ENCODE results near the gene ASB16. TPM values are rescaled to one million over a fixed set of nuclear protein-coding genes. Genes with fewer than 3 reads are reported as not detected.

Gene ASB16
- total RNA-seq, 1 donor from 2014 or later = not detected

DNA sequence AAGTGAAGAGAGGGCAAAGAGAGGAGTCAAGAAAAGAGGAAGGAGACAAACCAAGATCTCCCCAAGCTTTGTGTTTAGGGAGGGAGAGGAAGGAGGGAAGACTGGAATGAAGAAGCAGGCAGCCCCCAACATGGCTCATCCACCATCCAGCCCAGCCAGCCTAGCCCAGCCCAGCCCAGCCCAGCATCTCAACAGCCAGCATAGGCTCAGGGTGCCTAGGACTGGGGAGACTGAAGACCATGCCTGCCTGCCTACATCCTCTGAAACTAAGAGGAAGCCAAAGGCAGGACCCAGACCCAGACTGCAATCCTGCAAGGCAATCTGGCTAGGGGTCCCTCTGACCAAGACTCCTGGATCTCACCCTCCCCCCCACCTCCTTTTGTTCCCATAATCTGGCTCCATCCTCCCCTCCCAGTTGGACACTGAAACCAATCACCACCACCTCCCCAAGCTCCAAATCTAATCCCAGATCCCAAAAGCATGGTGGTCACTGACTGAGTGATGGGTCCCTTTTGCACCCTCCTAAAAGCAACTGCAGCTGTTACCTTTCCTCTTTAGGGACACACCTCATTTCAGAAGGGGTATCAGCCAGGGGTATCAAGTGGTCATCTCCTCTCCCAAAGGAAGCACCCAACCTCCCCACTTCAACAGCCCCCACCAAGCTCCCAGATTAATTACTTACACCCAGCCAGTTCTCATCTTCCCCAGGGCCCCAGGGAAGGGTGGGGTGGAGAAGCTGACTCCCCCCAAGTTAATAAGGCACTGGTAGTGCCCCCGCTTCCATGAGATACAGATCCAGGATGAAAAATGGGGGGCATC lies 48.3 kb upstream of the ASB16 start:
- peaks cover 4% of the 10 kb centered on the region for H3K27me3 ChIP-seq
- H3K4me3 ChIP-seq = peak overlapping the region; percentile 98
- H3K4me2 ChIP-seq = peak overlapping the region; percentile 99
- H3K4me3 Mint-ChIP-seq = peak overlapping the region; percentile 97
- no peak overlapping the region for H2AFZ ChIP-seq (replicated peaks)
- no peak overlapping the region for H3K27ac Mint-ChIP-seq
- no peaks in the 10 kb centered on the region for H3K36me3 Mint-ChIP-seq
- peaks cover 42% of the 10 kb centered on the region for H3K4me1 Mint-ChIP-seq
- H4K20me1 ChIP-seq (ENCODE audit: low read depth) = peaks cover 56% of the 10 kb centered on the region
- H3K9ac ChIP-seq = peak overlapping the region; percentile 85
- H3K9me3 ChIP-seq (ENCODE audit: low read depth) = no peaks in the 10 kb centered on the region
- H3K4me1 ChIP-seq = peaks cover 40% of the 10 kb centered on the region
- peaks cover 43% of the 10 kb centered on the region for H3F3A ChIP-seq (ENCODE audit: low read depth)
- peaks cover 42% of the 10 kb centered on the region for H3K79me2 ChIP-seq (ENCODE audit: low read depth)
- H3K27me3 Mint-ChIP-seq (ENCODE audit: insufficient read depth, low read depth) = peaks cover 4% of the 10 kb centered on the region
- TF ChIP-seq EZH2 (IDR thresholded peaks at IDR 0.05) (no peak), EZH2phosphoT487 (IDR thresholded peaks at IDR 0.05) (no peak)
- TF ChIP-seq, protein P1, sequence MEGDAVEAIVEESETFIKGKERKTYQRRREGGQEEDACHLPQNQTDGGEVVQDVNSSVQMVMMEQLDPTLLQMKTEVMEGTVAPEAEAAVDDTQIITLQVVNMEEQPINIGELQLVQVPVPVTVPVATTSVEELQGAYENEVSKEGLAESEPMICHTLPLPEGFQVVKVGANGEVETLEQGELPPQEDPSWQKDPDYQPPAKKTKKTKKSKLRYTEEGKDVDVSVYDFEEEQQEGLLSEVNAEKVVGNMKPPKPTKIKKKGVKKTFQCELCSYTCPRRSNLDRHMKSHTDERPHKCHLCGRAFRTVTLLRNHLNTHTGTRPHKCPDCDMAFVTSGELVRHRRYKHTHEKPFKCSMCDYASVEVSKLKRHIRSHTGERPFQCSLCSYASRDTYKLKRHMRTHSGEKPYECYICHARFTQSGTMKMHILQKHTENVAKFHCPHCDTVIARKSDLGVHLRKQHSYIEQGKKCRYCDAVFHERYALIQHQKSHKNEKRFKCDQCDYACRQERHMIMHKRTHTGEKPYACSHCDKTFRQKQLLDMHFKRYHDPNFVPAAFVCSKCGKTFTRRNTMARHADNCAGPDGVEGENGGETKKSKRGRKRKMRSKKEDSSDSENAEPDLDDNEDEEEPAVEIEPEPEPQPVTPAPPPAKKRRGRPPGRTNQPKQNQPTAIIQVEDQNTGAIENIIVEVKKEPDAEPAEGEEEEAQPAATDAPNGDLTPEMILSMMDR (IDR thresholded peaks at IDR 0.05) = no peak
- H3K9me3 Mint-ChIP-seq = no peaks in the 10 kb centered on the region
- H3K36me3 ChIP-seq = no peaks in the 10 kb centered on the region
- peak; percentile 43 for DNase-seq (ENCODE audit: low spot score)
- no peak overlapping the region for H3K27ac ChIP-seq

DNA sequence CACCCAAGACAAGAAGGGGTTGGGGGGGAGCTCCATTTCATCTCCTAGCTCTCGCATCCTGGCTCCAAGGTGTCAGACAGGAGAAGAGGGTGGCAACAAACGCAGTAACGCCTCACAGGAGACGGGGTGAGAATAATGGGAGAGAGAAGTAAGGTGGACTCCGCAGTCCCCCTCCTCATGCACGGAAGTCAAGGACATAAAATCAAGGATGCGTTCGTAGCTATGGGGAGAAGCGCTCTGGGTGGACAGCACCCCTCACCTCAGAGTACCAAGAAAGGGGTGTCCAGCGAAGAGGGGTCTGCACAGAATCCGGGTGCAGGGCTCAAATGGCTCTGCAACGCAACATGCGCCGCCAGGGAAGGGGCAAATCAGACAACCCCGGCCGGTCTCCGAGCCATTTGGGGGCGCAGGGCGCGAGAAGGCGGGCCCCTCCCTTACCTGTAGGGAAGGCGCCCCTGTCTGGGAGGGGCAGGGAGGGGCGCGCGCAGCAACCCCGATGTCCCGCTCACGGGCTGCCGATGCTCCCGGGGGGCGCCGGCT lies 47.6 kb upstream of the ASB16 start:
- Histone ChIP-seq H3K4me2 (peak overlapping the region; percentile 99), H3K79me2 (ENCODE audit: low read depth) (peaks cover 36% of the 10 kb centered on the region), H3K4me1 (peaks cover 40% of the 10 kb centered on the region), H2AFZ (replicated peaks) (no peak overlapping the region), H3K4me3 (peak overlapping the region; percentile 98), H3K27ac (no peak overlapping the region), H3K9ac (peak overlapping the region; percentile 85), H3K27me3 (peaks cover 4% of the 10 kb centered on the region), H3K36me3 (no peaks in the 10 kb centered on the region), H3K9me3 (ENCODE audit: low read depth) (no peaks in the 10 kb centered on the region), H4K20me1 (ENCODE audit: low read depth) (peaks cover 51% of the 10 kb centered on the region), H3F3A (ENCODE audit: low read depth) (peaks cover 43% of the 10 kb centered on the region)
- peak overlapping the region; percentile 57 for H3K27ac Mint-ChIP-seq
- no peak for DNase-seq (ENCODE audit: low spot score)
- no peak for TF ChIP-seq EZH2 (IDR thresholded peaks at IDR 0.05)
- TF ChIP-seq EZH2phosphoT487 (IDR thresholded peaks at IDR 0.05) = no peak
- TF ChIP-seq, protein P1 (IDR thresholded peaks at IDR 0.05) = no peak
- no peaks in the 10 kb centered on the region for H3K9me3 Mint-ChIP-seq
- H3K4me1 Mint-ChIP-seq = peaks cover 42% of the 10 kb centered on the region
- no peaks in the 10 kb centered on the region for H3K36me3 Mint-ChIP-seq
- H3K27me3 Mint-ChIP-seq (ENCODE audit: insufficient read depth, low read depth) = peaks cover 4% of the 10 kb centered on the region
- peak overlapping the region; percentile 97 for H3K4me3 Mint-ChIP-seq

DNA sequence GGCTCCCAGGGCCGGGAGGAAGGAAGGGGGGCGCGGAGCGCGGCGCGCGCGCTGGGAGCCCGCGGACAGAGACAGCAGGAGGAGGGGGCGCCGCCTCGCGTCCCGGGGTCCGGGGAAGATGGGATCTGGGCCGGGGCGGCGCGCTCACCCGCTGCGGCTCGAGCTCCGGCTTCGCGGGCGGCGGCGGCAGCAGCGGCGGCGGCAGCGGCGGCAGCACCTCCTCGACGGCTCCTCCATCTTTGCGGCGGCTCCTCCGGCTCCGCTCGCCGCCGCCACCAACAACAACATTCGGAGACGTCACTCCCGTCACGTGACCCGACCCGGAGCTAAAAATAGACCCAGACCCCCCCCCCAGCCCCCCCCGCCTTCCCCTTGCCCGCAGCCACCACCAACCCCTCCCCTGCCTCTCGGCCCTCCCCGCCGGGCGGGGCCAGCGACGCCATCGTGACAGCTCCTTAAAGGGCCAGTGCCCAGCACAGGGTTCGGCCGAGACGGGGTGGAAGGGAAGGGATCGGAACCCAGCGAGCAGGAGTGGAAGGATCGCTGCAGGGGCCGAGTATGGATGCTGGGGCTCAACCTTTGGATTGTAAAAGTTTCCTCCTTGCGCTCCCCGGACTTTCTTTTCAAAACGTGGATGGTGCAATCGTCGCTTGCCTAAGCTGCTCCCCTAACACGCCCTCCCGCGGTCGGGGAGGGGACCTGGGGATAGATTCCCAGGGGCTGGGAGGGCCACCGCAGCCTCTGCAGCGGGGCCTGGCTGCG lies 47.0 kb upstream of the ASB16 start, which contains the start of gene HDAC5:
HDAC5 (minus strand) TSS at position 286 of the 762 bp plus-strand sequence. CDS start 6,126 bp downstream, outside the sequence.
- peaks cover 29% of the 10 kb centered on the region for H3K79me2 ChIP-seq (ENCODE audit: low read depth)
- peak within 1 kb of the TSS; percentile 98 for H3K4me3 ChIP-seq
- H3K4me2 ChIP-seq = peak within 1 kb of the TSS; percentile 99
- H2AFZ ChIP-seq (replicated peaks) = peak within 1 kb of the TSS; percentile 95
- peaks cover 4% of the 10 kb centered on the region for H3K27me3 Mint-ChIP-seq (ENCODE audit: insufficient read depth, low read depth)
- TF ChIP-seq EZH2 (IDR thresholded peaks at IDR 0.05) (no peak), EZH2phosphoT487 (IDR thresholded peaks at IDR 0.05) (no peak)
- TF ChIP-seq, protein P1 (IDR thresholded peaks at IDR 0.05) = peak; percentile 65
- peaks cover 44% of the 10 kb centered on the region for H4K20me1 ChIP-seq (ENCODE audit: low read depth)
- no peak within 1 kb of the TSS for H3K27ac ChIP-seq
- peaks cover 36% of the 10 kb centered on the region for H3K4me1 ChIP-seq
- H3K36me3 ChIP-seq = no peaks in the 10 kb centered on the region
- H3K9ac ChIP-seq = peak within 1 kb of the TSS; percentile 85
- no peaks in the 10 kb centered on the region for H3K36me3 Mint-ChIP-seq
- no peaks in the 10 kb centered on the region for H3K9me3 Mint-ChIP-seq
- no peaks in the 10 kb centered on the region for H3K9me3 ChIP-seq (ENCODE audit: low read depth)
- peak within 1 kb of the TSS; percentile 97 for H3K4me3 Mint-ChIP-seq
- H3K4me1 Mint-ChIP-seq = peaks cover 40% of the 10 kb centered on the region
- H3F3A ChIP-seq (ENCODE audit: low read depth) = peaks cover 38% of the 10 kb centered on the region
- H3K27ac Mint-ChIP-seq = peak within 1 kb of the TSS; percentile 93
- peak; percentile 97 for DNase-seq (ENCODE audit: low spot score)
- peaks cover 4% of the 10 kb centered on the region for H3K27me3 ChIP-seq

Data from neural progenitor cell (in vitro differentiated cells).